ENCODE data around the gene MFSD1.
"Not testable (repeated sequence)": the region's sequence is repeated elsewhere in the genome, so short reads cannot be mapped to it uniquely, and the experiment has no call there.

DNA sequence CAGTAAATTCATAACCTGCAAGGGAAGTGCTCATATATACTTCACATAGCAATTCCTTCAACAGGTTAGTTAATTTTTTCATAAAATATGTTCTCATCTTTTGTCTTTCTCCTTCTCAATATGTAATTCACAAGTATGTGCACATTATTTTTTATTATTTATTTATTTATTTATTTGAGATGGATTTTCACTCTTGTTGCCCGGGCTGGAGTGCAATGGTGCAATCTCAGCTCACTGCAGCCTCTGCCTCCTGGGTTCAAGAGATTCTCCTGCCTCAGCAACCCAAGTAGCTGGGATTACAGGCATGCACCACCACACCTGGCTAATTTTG lies 10.3 kb upstream of the MFSD1 start:
- TF ChIP-seq, protein P1, sequence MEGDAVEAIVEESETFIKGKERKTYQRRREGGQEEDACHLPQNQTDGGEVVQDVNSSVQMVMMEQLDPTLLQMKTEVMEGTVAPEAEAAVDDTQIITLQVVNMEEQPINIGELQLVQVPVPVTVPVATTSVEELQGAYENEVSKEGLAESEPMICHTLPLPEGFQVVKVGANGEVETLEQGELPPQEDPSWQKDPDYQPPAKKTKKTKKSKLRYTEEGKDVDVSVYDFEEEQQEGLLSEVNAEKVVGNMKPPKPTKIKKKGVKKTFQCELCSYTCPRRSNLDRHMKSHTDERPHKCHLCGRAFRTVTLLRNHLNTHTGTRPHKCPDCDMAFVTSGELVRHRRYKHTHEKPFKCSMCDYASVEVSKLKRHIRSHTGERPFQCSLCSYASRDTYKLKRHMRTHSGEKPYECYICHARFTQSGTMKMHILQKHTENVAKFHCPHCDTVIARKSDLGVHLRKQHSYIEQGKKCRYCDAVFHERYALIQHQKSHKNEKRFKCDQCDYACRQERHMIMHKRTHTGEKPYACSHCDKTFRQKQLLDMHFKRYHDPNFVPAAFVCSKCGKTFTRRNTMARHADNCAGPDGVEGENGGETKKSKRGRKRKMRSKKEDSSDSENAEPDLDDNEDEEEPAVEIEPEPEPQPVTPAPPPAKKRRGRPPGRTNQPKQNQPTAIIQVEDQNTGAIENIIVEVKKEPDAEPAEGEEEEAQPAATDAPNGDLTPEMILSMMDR (conservative IDR thresholded peaks at IDR 0.05; ENCODE audit: low read depth, low read length) = not testable (repeated sequence)
- not testable (repeated sequence) for TF ChIP-seq MAZ (IDR thresholded peaks at IDR 0.05; ENCODE audit: borderline replicate concordance, low read depth, low read length); SMC3 (IDR thresholded peaks at IDR 0.05; ENCODE audit: low read depth, low read length); POLR2A (IDR thresholded peaks at IDR 0.05; ENCODE audit: low read depth, low read length); MAFK (IDR thresholded peaks at IDR 0.05; ENCODE audit: low read depth, low read length); CEBPB (IDR thresholded peaks at IDR 0.05; ENCODE audit: low read depth, low read length); RAD21 (IDR thresholded peaks at IDR 0.05; ENCODE audit: low read length); RCOR1 (IDR thresholded peaks at IDR 0.05; ENCODE audit: insufficient replicate concordance, low read length)
- TF ChIP-seq, protein P2, sequence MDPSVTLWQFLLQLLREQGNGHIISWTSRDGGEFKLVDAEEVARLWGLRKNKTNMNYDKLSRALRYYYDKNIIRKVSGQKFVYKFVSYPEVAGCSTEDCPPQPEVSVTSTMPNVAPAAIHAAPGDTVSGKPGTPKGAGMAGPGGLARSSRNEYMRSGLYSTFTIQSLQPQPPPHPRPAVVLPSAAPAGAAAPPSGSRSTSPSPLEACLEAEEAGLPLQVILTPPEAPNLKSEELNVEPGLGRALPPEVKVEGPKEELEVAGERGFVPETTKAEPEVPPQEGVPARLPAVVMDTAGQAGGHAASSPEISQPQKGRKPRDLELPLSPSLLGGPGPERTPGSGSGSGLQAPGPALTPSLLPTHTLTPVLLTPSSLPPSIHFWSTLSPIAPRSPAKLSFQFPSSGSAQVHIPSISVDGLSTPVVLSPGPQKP (IDR thresholded peaks at IDR 0.05; ENCODE audit: borderline replicate concordance, low read depth, low read length) = not testable (repeated sequence)
- TF ChIP-seq, protein P3, sequence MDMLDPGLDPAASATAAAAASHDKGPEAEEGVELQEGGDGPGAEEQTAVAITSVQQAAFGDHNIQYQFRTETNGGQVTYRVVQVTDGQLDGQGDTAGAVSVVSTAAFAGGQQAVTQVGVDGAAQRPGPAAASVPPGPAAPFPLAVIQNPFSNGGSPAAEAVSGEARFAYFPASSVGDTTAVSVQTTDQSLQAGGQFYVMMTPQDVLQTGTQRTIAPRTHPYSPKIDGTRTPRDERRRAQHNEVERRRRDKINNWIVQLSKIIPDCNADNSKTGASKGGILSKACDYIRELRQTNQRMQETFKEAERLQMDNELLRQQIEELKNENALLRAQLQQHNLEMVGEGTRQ (IDR thresholded peaks at IDR 0.05; ENCODE audit: low read depth, low read length) = not testable (repeated sequence)

Data from IMR-90 (cell line).